ENCODE results near the gene CUL2.

DNA sequence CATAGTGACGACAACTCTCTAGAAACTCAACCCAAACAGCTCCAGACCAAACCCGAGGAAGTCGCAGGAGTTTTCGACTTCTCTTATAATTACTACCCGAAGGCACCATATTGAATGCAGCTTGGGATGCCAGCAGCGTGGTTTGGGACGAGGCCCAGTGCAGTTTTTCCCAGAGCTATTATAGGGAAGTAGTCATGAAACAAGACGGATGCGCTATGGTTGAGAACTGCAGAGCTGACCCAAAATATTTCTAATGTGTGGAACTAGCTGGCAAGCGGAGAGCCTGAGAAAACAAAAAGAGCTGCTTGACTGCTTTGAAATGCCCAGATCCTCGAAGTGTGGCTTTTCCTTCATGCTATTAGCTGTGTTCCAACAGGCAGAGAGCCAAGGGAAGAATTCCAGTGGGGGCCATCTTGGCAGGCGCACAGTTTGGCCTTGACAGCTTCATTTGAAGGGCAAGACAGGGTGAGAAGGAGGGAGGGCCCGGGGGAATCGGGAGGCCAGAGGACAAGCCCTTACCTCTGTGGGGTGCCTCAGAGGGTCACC, 122.7 kb downstream of the CUL2 start:
- TF ChIP-seq, protein P1, sequence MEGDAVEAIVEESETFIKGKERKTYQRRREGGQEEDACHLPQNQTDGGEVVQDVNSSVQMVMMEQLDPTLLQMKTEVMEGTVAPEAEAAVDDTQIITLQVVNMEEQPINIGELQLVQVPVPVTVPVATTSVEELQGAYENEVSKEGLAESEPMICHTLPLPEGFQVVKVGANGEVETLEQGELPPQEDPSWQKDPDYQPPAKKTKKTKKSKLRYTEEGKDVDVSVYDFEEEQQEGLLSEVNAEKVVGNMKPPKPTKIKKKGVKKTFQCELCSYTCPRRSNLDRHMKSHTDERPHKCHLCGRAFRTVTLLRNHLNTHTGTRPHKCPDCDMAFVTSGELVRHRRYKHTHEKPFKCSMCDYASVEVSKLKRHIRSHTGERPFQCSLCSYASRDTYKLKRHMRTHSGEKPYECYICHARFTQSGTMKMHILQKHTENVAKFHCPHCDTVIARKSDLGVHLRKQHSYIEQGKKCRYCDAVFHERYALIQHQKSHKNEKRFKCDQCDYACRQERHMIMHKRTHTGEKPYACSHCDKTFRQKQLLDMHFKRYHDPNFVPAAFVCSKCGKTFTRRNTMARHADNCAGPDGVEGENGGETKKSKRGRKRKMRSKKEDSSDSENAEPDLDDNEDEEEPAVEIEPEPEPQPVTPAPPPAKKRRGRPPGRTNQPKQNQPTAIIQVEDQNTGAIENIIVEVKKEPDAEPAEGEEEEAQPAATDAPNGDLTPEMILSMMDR (IDR thresholded peaks at IDR 0.05): no peak
- TF ChIP-seq POLR2A (IDR thresholded peaks at IDR 0.05): no peak
